Left forelimb (tissue), 1 donor: Measurements from ENCODE around the gene SLC7A6OS.

Experiments used
- DNase-seq: peaks from one replicate; pipeline ENCODE4 v3.0.0-alpha.2; 2018; ENCODE audit warnings: low spot score

SLC7A6OS gene

DNA sequence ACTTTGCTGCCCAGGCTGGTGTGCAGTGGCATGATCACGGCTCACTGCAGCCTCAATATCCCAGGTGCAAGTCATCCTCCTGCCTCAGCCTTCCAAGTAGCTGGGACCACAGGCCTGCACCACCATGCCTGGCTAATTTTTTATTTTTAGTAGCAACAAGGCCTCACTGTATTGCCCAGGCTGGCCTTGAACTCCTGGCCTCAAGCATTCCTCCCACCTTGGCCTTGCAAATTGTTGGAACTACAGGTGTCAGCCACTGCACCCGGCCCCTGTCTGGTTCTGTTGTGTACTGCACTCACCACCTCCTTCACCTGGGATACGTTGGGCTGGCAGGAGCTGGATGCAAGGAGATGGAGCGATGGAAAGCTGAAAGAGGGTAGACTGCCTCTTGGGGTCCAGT lies 57.0 kb downstream of the SLC7A6OS start:
- DNase-seq = no peak

DNA sequence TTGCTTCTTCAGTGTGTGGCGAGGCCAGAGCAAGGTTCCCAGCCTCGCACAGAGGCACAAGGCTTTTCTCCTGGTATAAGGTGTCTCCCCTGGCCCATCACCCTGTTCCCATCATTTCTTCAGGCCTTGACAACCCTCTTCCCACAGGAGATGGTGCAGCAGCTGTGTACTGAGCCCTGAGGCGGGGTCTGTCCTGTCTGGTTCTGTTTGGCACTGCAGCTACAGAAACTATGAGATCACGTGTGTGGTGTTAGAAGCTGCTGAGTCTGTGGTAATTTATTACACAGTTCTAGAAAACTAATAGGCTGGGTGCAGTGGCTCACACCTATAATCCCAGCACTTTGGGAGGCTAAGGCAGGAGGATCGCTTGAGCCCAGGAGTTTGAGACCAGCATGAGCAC lies 58.4 kb downstream of the SLC7A6OS start:
- DNase-seq = no peak

DNA sequence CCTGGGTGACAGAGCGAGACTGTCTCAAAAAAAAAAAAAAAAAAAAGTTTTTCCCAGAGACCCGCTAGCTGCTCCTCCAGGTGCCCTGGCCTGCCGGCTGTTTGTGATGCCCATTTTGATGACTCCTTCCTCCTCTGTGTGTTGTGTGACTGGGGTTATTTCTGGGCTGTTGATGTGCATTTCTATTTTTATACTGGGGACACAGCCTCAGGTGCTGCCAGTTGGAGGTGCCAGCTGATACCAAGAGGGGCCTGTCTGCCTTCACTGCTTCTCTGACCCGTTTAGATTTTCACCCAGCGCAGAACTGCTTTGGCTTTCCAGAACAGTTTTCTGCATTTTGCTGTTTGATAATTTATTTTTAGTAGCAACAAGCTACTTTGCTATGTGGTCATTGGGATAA lies 58.9 kb downstream of the SLC7A6OS start:
- no peak for DNase-seq

- DNase-seq = no peak
These were observed 59.8 kb downstream of the SLC7A6OS start for GRCh38 chr16:68250951-68251350.

DNA sequence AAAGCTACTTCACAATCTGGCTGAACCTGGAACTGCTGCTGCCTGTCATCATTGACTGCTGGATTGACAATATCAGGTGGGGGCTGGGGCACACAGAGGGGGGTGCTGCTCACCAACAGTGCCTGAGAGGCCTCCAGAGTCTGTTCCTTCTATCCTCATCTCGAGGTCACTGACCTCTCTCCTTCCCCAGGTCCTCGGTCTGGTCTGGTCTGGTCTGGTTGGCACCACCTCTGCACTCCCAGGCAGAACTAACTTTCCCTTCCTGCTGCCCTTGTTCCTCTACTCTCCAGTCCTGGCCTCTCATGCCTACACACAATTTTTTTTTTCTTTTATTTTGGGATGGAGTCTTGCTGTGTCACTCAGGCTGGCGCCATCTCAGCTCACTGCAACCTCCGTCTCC lies 61.4 kb downstream of the SLC7A6OS start:
- DNase-seq = no peak
